GM10266 (cell line): ENCODE data around the gene KCTD7.
"Not testable (repeated sequence)": the region's sequence is repeated elsewhere in the genome, so short reads cannot be mapped to it uniquely, and the experiment has no call there.

Experiments
- DNase-seq: peaks from one replicate; pipeline ENCODE4 v3.0.0; 2012; ENCODE audit errors: extremely low spot score
- TF ChIP-seq, protein P1 (sequence below): IDR thresholded peaks from 2 replicates; pipeline ENCODE4 v1.5.1; 2012; ENCODE audit warnings: mild to moderate bottlenecking, low read depth; ENCODE audit not compliant: control insufficient read depth, insufficient read depth; ENCODE audit errors: missing control alignments

Gene KCTD7

GRCh38 chr7:66640802-66641525, 12.3 kb downstream of the KCTD7 start:
- TF ChIP-seq, protein P1, sequence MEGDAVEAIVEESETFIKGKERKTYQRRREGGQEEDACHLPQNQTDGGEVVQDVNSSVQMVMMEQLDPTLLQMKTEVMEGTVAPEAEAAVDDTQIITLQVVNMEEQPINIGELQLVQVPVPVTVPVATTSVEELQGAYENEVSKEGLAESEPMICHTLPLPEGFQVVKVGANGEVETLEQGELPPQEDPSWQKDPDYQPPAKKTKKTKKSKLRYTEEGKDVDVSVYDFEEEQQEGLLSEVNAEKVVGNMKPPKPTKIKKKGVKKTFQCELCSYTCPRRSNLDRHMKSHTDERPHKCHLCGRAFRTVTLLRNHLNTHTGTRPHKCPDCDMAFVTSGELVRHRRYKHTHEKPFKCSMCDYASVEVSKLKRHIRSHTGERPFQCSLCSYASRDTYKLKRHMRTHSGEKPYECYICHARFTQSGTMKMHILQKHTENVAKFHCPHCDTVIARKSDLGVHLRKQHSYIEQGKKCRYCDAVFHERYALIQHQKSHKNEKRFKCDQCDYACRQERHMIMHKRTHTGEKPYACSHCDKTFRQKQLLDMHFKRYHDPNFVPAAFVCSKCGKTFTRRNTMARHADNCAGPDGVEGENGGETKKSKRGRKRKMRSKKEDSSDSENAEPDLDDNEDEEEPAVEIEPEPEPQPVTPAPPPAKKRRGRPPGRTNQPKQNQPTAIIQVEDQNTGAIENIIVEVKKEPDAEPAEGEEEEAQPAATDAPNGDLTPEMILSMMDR, result no peak
- no peak for DNase-seq

DNA sequence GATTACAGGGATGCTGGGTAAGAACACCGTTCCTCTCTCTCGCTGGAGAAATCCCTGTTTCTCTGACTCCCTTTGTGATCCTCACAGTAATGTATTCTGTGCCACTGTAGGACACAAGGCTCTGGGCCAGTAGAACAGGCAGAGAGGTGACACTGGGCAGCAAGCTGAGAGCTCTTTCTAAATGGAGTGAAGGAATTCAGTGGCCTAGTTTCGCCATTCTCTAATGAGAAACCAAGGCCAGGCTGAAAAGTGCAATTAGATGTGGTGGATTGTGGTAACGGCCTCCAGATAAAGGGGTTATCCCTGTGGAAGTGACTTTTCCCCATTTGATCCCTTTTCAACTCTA, 12.8 kb downstream of the KCTD7 start:
- TF ChIP-seq, protein P1, result no peak
- DNase-seq, result no peak

DNA sequence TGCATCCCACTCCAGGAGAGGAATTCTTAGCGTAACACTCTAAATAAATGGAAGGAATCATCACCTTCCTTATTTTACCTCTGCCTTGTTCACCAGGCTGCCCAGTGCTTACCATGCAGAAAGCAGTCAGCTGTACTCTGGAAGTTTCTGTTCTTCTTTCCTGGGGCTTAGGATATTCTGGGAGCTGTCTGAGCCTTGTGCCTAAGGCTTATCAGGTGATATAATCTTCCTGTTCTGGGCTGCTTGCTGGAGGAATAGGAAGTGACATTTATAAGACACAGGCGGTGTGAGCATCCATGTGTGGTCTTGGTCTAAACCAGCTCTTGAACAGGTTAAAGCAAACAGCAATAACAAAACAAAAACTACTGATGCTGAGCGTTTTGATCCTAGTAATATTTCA, 13.5 kb downstream of the KCTD7 start:
- DNase-seq, result no peak
- TF ChIP-seq, protein P1, result no peak

- TF ChIP-seq, protein P1, result no peak
- no peak for DNase-seq
Observed at GRCh38 chr7:66642932-66643331, 14.3 kb downstream of the KCTD7 start.

DNA sequence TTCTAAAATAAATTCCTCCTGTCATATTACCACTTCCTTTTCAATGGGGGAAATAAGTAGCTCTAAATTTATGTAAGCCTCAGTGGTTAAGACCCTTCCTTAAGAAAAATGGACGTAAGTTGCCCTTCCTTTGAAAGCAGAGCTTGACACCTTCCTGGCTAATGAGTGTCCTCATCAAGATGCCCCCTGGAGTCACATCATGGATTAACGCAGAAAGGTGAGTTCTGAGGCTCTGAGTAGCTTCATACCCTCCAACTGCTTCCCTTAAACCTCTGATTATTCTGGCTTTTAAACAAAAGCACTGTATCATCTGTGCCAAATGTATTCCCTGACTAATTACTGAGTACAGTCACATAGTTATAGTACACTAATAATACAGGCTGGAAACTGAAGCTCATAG, 14.7 kb downstream of the KCTD7 start:
- no peak for DNase-seq
- TF ChIP-seq, protein P1, result no peak

DNA sequence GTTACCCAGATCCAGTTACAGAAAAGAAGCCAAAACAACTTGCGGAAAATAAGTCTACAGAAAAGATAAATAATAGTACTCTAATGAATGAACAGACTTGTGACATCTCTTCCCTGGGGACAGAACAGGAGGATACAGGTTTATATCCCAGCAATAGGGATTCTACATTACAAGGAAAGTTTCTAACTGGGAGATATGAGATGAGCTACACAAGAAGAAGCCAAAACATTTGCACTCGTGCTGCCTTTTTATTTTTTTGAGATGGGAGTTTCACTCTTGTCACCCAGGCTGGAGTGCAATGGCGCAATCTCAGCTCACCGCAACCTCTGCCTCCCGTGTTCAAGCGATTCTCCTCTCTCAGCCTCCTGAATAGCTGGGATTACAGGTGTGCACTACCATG, 22.3 kb downstream of the KCTD7 start:
- not testable (repeated sequence) for DNase-seq

DNA sequence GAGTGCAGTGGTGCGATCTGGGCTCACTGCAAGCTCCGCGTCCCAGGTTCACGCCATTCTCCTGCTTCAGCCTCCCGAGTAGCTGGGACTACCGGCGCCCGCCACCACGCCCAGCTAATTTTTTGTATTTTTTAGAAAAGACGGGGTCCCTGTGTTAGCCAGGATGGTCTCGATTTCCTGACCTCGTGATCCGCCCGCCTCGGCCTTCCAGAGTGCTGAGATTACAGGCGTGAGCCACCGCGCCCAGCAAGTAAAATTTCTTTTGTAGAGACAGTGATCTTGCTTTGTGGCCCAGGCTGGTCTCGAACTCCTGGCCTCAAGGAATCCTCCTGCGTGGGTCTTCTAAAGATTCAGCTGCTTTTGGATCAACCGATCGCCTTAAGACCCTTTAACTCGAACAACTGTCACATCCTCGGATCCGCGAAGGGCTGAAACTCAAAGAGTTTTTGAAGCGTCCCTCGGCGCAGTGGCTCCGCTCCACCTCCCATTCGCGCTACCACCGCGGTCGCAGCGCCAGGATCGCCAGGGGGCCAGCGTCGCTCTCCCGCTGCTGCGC, 25.1 kb downstream of the KCTD7 start:
- DNase-seq, result not testable (repeated sequence)

DNA sequence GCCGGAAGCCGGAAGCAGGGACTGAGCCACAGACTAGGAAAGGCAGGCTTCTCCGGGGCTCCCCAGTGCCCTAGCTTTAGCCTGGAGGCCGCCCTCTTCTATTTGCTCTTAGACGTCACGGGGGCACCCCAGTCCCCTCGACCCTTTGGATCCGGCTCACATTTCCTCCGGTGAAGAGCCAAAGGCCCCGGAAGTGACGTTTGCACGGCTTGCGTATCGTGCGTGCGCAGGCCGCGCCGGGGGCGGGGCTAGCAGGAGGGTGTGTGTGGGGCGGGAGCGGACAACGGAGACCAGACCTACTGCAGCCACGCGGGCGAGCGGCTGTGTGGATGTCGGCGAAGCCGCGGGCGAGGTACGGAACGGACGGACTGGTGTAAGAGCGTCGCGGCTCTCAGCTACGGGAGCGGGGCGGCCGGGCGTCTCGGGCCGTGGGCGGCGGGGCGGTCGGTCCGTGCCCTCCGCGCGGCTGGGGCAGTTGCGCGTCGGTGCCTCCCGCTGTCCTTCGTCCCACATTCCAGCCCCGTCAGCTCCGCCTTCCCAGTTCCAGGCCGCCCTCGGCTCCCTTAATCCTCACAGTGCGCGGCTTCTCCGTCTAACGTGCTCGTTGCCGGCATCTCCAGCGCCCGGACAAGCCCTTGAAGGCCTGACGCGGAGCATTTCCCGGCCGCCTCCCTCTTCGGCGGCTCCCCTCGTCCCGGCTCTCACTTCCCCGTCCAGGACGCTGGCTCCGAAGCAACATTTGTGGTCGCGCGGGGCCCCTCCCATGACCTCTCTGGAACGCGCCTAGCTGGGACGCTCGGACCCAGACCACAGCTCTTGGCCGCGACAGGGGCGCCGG, 25.8 kb downstream of the KCTD7 start:
- peak; percentile 98 for DNase-seq
- TF ChIP-seq, protein P1, result no peak

- DNase-seq, result not testable (repeated sequence)
Observed at GRCh38 chr7:66655113-66655806, 26.6 kb downstream of the KCTD7 start.

GRCh38 chr7:66655826-66656485, 27.3 kb downstream of the KCTD7 start:
- DNase-seq, result not testable (repeated sequence)
